Memory B cell (primary cell): ENCODE data around the gene SNCA.

Source experiments
- ATAC-seq: fragments of 150-1000 bp; cut with Tn5 transposase; 2 replicates; pipeline ENCODE4 v1.10.0; 2021; ENCODE audit warnings: low read depth, mild to moderate bottlenecking, moderate library complexity
- DNase-seq, 2 donors: peaks; one replicate each; pipeline ENCODE4 v3.0.0; 2022; ENCODE audit warnings: low spot score in 2 of 2
- H3K27ac Mint-ChIP-seq: one replicate; pipeline ENCODE4 v1.8.0; 2022; ENCODE audit warnings: mild to moderate bottlenecking, moderate library complexity, mixed read lengths
- H3K27me3 Mint-ChIP-seq: one replicate; pipeline ENCODE4 v1.8.0; 2022; ENCODE audit warnings: mixed read lengths
- H3K36me3 Mint-ChIP-seq: one replicate; pipeline ENCODE4 v1.8.0; 2022; ENCODE audit warnings: mild to moderate bottlenecking, mixed read lengths
- H3K4me1 Mint-ChIP-seq: one replicate; pipeline ENCODE4 v1.8.0; 2022; ENCODE audit warnings: mixed read lengths
- H3K4me3 Mint-ChIP-seq: one replicate; pipeline ENCODE4 v1.8.0; 2022; ENCODE audit warnings: mild to moderate bottlenecking, moderate library complexity, mixed read lengths
- H3K9me3 Mint-ChIP-seq: one replicate; pipeline ENCODE4 v1.8.0; 2022; ENCODE audit warnings: mixed read lengths

The SNCA gene

GRCh38 chr4:89723096-89723495 is 113.9 kb downstream of the SNCA start:
- Mint-ChIP-seq H3K4me3 (no peak overlapping the region), H3K27ac (no peak overlapping the region), H3K4me1 (no peaks in the 10 kb centered on the region), H3K36me3 (no peaks in the 10 kb centered on the region), H3K27me3 (no peaks in the 10 kb centered on the region), H3K9me3 (peaks cover 1% of the 10 kb centered on the region)
- ATAC-seq (no peak), DNase-seq (no peak)

- no peak overlapping the region for H3K4me3 Mint-ChIP-seq
- H3K36me3 Mint-ChIP-seq = no peaks in the 10 kb centered on the region
- H3K9me3 Mint-ChIP-seq = peaks cover 1% of the 10 kb centered on the region
- ATAC-seq (no peak), DNase-seq (no peak)
- H3K4me1 Mint-ChIP-seq = no peaks in the 10 kb centered on the region
- H3K27me3 Mint-ChIP-seq = no peaks in the 10 kb centered on the region
- H3K27ac Mint-ChIP-seq = no peak overlapping the region
Measured at GRCh38 chr4:89722517-89722916, 114.4 kb downstream of the SNCA start.

GRCh38 chr4:89720981-89721380 is 116.0 kb downstream of the SNCA start:
- Mint-ChIP-seq H3K9me3 (peaks cover 1% of the 10 kb centered on the region), H3K4me3 (no peak overlapping the region), H3K27me3 (no peaks in the 10 kb centered on the region), H3K27ac (no peak overlapping the region), H3K4me1 (no peaks in the 10 kb centered on the region), H3K36me3 (no peaks in the 10 kb centered on the region)
- DNase-seq (no peak), ATAC-seq (no peak)

GRCh38 chr4:89719536-89720090 is 117.3 kb downstream of the SNCA start:
- ATAC-seq (no peak), DNase-seq (no peak)
- no peaks in the 10 kb centered on the region for H3K27me3 Mint-ChIP-seq
- H3K4me1 Mint-ChIP-seq = no peaks in the 10 kb centered on the region
- H3K4me3 Mint-ChIP-seq = no peak overlapping the region
- no peaks in the 10 kb centered on the region for H3K36me3 Mint-ChIP-seq
- H3K9me3 Mint-ChIP-seq = no peaks in the 10 kb centered on the region
- H3K27ac Mint-ChIP-seq = no peak overlapping the region

- Mint-ChIP-seq H3K4me3 (no peak overlapping the region), H3K4me1 (no peaks in the 10 kb centered on the region), H3K36me3 (no peaks in the 10 kb centered on the region), H3K9me3 (no peaks in the 10 kb centered on the region), H3K27me3 (no peaks in the 10 kb centered on the region), H3K27ac (no peak overlapping the region)
- no peak for DNase-seq
- no peak for ATAC-seq
Measured at GRCh38 chr4:89716893-89717292, 120.1 kb downstream of the SNCA start.

GRCh38 chr4:89715631-89716030 is 121.3 kb downstream of the SNCA start:
- Mint-ChIP-seq H3K27me3 (no peaks in the 10 kb centered on the region), H3K9me3 (no peaks in the 10 kb centered on the region), H3K4me3 (no peak overlapping the region), H3K36me3 (no peaks in the 10 kb centered on the region), H3K27ac (no peak overlapping the region), H3K4me1 (no peaks in the 10 kb centered on the region)
- DNase-seq (no peak), ATAC-seq (no peak)

- ATAC-seq (no peak), DNase-seq (no peak)
- H3K27me3 Mint-ChIP-seq = no peaks in the 10 kb centered on the region
- H3K9me3 Mint-ChIP-seq = no peaks in the 10 kb centered on the region
- no peaks in the 10 kb centered on the region for H3K36me3 Mint-ChIP-seq
- H3K4me3 Mint-ChIP-seq = no peak overlapping the region
- no peak overlapping the region for H3K27ac Mint-ChIP-seq
- no peaks in the 10 kb centered on the region for H3K4me1 Mint-ChIP-seq
Measured at GRCh38 chr4:89712827-89713226, 124.1 kb downstream of the SNCA start.

- Mint-ChIP-seq H3K27me3 (no peaks in the 10 kb centered on the region), H3K27ac (no peak overlapping the region), H3K4me1 (no peaks in the 10 kb centered on the region), H3K4me3 (no peak overlapping the region), H3K36me3 (no peaks in the 10 kb centered on the region), H3K9me3 (no peaks in the 10 kb centered on the region)
- no peak for ATAC-seq
- no peak for DNase-seq
Measured at GRCh38 chr4:89712141-89712540, 124.8 kb downstream of the SNCA start.

- H3K27ac Mint-ChIP-seq = no peak overlapping the region
Measured at GRCh38 chr4:89708903-89709421, 128.0 kb downstream of the SNCA start.

GRCh38 chr4:89707467-89707866 is 129.5 kb downstream of the SNCA start:
- DNase-seq = no peak
- no peak for ATAC-seq

More at GRCh38 chr4:89708903-89709421, 128.0 kb downstream of the SNCA start:
- Mint-ChIP-seq H3K9me3 (no peaks in the 10 kb centered on the region), H3K4me3 (no peak overlapping the region), H3K4me1 (no peaks in the 10 kb centered on the region), H3K27me3 (no peaks in the 10 kb centered on the region), H3K36me3 (no peaks in the 10 kb centered on the region)
- DNase-seq (no peak), ATAC-seq (no peak)

GRCh38 chr4:89704651-89705395 is 132.1 kb downstream of the SNCA start:
- Mint-ChIP-seq H3K36me3 (no peaks in the 10 kb centered on the region), H3K27me3 (no peaks in the 10 kb centered on the region), H3K27ac (no peak overlapping the region), H3K4me3 (no peak overlapping the region), H3K4me1 (no peaks in the 10 kb centered on the region), H3K9me3 (no peaks in the 10 kb centered on the region)
- ATAC-seq (no peak), DNase-seq (no peak)

More at GRCh38 chr4:89707467-89707866, 129.5 kb downstream of the SNCA start:
- Mint-ChIP-seq H3K27me3 (no peaks in the 10 kb centered on the region), H3K36me3 (no peaks in the 10 kb centered on the region), H3K4me3 (no peak overlapping the region), H3K4me1 (no peaks in the 10 kb centered on the region), H3K27ac (no peak overlapping the region), H3K9me3 (no peaks in the 10 kb centered on the region)

GRCh38 chr4:89703829-89704590 is 133.0 kb downstream of the SNCA start:
- no peak for ATAC-seq
- Mint-ChIP-seq H3K9me3 (no peaks in the 10 kb centered on the region), H3K36me3 (no peaks in the 10 kb centered on the region), H3K4me1 (no peaks in the 10 kb centered on the region), H3K4me3 (no peak overlapping the region), H3K27ac (no peak overlapping the region), H3K27me3 (no peaks in the 10 kb centered on the region)
- no peak for DNase-seq

- Mint-ChIP-seq H3K27me3 (no peaks in the 10 kb centered on the region), H3K9me3 (no peaks in the 10 kb centered on the region), H3K27ac (no peak overlapping the region), H3K4me3 (no peak overlapping the region), H3K36me3 (no peaks in the 10 kb centered on the region), H3K4me1 (no peaks in the 10 kb centered on the region)
- DNase-seq (no peak), ATAC-seq (no peak)
Measured at GRCh38 chr4:89700766-89701423, 136.1 kb downstream of the SNCA start.

- H3K36me3 Mint-ChIP-seq = no peaks in the 10 kb centered on the region
- no peak overlapping the region for H3K4me3 Mint-ChIP-seq
- DNase-seq = no peak
- peaks cover 2% of the 10 kb centered on the region for H3K27me3 Mint-ChIP-seq
- no peaks in the 10 kb centered on the region for H3K9me3 Mint-ChIP-seq
- H3K27ac Mint-ChIP-seq = no peak overlapping the region
- ATAC-seq = no peak
- H3K4me1 Mint-ChIP-seq = no peaks in the 10 kb centered on the region
Measured at GRCh38 chr4:89685690-89686089, 151.3 kb downstream of the SNCA start.
